ENCODE results near the gene STK17A.

The STK17A gene

GRCh38 chr7:43634384-43634783, 51.5 kb downstream of the STK17A start:
- DNase-seq (ENCODE audit: low spot score) = no peak

DNA sequence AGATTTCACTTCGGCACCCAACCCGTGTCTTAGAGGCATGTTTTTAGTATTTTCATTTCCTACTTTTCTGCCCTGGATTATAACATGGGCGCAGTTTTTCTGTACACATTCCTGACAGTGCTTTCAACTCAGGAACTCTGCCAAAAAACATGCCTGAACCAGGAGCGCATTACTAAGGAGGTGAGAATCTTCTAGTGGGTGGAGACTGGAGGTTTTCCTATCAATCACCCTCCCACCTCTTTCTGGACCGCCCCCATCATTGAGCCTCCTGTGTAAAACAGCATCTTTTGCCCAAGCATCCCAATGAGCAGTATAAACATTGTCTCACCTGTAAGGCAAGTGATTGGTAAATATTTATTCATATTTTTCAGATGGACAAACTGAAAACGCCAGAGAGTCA, 53.2 kb downstream of the STK17A start:
- DNase-seq (ENCODE audit: low spot score) = peak; percentile 76

- DNase-seq (ENCODE audit: low spot score) = peak; percentile 66
Observed at GRCh38 chr7:43637114-43637806, 54.4 kb downstream of the STK17A start.

DNA sequence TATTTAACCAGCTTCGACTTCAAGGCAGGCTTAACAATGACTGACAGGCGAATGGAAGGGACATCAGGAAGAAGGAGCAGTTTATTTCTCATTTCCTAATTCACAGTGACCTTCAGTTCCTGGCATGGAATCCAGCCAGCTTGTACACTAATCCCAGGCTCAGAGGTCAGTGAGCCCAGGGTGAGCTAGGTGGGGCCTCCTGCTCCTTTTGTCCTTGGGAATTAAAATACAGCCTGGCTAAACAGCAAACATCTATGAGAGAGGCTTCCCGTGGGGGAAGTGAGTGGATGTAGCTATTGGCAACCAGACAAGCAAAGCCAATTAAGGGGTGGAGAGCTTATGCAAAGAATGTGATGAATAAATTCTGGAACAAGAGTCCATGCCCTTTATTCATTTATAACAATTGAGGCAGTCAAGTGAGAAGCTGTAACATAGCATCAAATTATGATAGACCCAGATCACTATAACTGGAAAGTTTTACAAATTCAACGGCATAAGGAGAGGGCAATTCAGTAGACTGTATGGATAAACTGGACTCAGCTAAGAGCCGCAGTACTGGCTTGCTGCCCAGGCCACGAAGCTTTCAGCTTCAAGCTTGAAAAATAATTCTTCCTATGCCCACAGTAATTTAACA, 57.1 kb downstream of the STK17A start:
- DNase-seq (ENCODE audit: low spot score) = peak; percentile 87

- no peak for DNase-seq (ENCODE audit: low spot score)
Observed at GRCh38 chr7:43640679-43641078, 57.8 kb downstream of the STK17A start.

GRCh38 chr7:43642897-43643630, 60.2 kb downstream of the STK17A start:
- DNase-seq (ENCODE audit: low spot score) = no peak

GRCh38 chr7:43643846-43644245, 60.9 kb downstream of the STK17A start:
- DNase-seq (ENCODE audit: low spot score) = no peak

DNA sequence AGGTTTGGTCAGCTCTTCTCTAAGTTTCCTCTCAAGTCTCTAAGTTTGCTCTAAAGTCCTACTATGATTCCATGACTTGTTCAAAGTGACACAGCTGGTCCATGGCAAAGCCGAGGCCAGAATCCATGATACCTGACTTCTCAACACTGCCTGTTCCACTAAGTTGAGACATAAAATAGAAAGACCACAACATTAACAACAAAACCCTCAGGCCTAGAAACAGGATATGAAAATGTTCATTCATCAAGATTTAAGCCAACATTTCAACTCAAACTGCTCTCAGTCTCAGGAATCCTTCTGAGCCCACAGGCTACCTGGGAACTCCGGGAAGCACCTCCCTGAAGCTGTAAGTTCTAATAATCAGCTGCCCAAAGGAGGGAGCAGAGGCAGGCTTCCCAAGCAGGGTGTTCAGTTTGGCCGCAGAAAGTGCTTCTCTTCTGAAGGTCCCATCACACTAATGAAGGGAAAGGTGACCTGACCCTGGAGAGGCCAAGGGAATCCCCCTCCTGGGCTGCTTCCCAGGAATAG, 62.9 kb downstream of the STK17A start:
- no peak for DNase-seq (ENCODE audit: low spot score)

DNA sequence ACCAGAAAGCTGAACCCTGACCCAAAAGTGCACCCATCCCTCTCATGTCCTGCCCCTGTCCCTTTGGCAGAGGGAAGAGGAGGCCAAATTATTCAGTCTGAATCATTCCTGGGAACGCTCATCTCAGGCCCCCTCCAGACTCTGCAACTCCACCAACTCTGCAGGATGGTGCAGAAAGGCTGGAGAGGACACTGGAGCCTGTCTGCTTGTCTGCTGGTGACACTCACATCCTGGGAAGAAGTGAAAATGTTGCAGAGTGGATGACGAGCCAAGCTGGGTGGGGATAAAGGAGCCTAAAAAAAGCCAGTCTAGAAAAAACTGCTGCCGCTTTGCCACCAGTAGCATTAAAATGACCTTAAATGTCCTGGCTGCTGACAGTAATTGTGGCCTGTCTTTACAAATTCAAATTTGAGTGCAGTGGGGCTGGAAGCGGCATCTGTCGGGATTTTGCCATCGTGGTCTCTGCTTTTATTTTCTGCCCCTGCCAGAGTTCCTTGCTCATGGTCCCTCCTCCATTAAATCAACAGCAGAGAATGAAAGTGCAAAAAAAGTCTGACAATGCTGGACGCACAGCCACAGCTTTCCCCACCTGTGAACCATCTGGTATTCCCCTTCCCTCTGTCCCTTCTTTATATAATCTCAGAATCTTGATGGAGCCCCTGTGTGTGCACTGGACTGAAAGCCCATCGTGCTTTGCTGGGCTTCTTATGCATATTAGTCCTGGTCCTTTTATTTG, 63.9 kb downstream of the STK17A start:
- DNase-seq (ENCODE audit: low spot score) = peak; percentile 35

DNA sequence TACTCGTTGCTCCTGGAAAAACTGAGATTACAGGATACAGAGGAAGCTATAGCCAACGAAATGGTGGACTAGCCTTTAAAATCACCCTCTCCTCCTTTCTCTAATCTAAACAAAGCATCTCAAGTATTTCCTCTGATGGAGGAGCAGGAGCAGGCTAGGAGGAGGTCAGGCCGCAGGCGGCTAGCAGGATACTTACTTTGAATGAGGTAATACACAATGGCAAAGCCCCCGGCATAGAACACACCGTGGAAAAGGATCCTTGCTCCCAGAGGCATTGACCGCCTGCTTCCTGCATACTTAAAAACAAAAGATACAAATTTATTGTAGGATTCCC, 64.4 kb downstream of the STK17A start:
- DNase-seq (ENCODE audit: low spot score) = no peak

GRCh38 chr7:43647673-43648472, 65.0 kb downstream of the STK17A start:
- DNase-seq (ENCODE audit: low spot score) = peak; percentile 96

GRCh38 chr7:43648473-43649406, 65.8 kb downstream of the STK17A start:
- DNase-seq (ENCODE audit: low spot score) = peak; percentile 82

DNA sequence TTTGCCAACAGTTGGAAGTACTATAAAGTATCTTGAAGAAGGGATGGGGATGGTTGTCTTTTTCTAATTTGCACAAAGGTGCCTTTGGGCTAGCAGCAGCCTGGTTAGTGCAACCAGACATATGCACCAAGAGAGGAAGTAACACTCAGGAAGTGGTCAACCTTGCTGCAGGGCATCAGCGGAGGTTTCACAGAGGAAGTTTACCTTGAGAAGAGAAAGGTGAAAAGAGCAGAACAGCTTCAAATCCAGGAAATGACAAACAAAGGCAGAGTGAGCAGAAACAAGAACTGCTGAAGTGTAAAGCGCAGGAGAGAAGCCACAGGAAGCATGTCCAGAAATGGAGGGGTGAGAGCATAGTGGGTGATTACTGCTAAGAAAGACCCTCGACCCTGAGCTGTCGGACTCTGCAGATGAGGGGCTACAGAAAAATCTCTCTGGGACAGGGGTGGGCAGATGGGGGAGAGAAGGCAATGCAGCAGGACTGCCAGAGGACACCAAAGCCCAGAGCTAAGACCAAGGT, 66.9 kb downstream of the STK17A start:
- DNase-seq (ENCODE audit: low spot score) = peak; percentile 79

GRCh38 chr7:43650457-43651052, 67.6 kb downstream of the STK17A start:
- DNase-seq (ENCODE audit: low spot score) = peak; percentile 75

- no peak for DNase-seq (ENCODE audit: low spot score)
Observed at GRCh38 chr7:43652364-43652763, 69.5 kb downstream of the STK17A start.

DNA sequence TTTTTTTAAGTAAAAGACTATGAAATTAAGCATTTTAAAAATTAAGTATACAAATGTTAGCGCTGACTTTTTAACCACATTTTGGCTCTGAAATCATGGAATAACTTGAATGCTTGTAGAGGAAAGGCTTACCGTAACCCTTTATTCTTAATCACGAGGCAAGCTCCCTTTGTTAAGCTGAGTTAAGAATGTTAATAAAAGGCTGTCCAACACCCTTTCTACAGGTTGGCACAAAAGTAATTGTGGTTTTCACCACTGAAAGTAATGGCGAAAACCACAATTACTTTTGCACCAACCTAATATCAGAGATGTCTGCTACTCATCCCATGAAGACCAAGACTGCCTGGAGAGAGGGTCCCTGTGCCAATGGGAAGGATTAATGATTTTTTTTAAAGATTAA, 70.6 kb downstream of the STK17A start:
- no peak for DNase-seq (ENCODE audit: low spot score)

DNA sequence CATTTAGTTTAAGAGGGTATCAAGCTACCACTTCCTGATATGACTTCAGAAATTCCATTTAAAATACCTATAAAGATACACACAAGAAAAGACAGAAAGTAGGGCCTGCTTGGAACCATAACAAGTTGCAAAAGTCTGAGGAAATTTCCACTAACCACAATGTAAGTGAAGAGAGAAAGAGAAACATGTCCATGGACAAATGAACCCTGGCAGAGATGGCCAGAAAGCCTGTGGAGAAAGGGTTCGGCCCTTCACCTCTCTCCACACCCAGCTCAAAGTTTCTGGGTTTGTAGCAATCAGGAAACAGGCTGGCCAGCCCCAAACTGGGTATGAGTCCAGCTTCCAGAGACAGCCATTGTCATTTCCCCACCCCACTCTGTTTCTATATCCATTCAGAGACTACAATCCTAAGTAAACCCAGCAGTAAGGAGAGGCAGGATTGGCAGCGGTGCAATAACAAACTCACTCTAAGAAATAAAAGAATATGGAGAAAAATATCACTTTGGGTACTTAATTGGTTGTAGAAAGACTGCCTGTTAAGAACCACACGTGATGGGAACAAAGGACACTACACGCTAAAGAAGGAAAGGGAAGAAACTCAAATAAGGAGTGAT, 71.1 kb downstream of the STK17A start:
- DNase-seq (ENCODE audit: low spot score) = no peak

DNA sequence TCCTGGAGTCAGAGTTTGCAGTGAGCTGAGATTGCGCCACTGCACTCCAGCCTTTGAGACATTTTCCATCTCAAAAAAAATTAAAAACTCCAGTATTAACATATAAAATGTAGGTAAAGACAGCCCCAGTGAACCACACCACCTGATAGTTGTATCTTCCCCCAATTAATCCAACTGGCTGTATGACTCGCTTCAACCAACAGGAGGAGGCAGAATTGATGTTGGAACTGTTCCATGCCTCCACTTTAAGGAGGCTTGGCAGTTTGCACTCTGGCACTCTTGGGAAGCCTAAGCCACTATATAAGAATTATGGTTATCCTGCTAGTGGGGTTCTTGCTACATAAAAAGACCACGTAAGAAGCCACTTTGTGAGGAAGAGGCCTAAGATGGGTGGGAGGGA, 72.7 kb downstream of the STK17A start:
- DNase-seq (ENCODE audit: low spot score) = no peak

DNA sequence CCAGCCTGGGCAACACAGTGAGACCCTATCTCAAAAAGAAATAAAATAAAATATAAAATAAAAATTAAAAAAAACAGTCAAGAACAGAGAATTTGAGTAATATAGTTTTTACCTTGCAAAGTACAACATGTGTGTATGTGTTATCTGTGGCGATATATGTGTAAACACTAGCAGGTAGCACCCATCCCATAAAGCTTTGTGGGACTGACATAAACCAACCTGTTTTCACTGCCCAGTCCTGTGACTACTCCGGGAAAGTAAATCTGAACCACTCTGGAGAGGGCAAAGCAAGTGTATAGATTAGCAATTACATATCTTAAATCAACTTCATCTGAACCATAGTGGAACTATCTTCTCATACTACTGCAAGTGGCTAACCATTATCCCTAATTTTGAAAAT, 74.1 kb downstream of the STK17A start:
- DNase-seq (ENCODE audit: low spot score) = no peak
